Endodermal cell (in vitro differentiated cells): ENCODE results near the gene PDGFA. TPM values are rescaled to one million over a fixed set of nuclear protein-coding genes. Genes with fewer than 3 reads are reported as not detected.
A peak's percentile ranks its signal among the peaks of the same experiment; 100 is the strongest.

Experiments
- DNase-seq: peaks from one replicate; pipeline ENCODE4 v3.0.0-alpha.2; 2017
- H3K27ac ChIP-seq: 2 replicates; pipeline ENCODE4 v1.5.1; 2013; ENCODE audit warnings: mild to moderate bottlenecking, low read depth, low read length, moderate library complexity
- H3K27me3 ChIP-seq: 2 replicates; pipeline ENCODE4 v1.6.1; 2013; ENCODE audit warnings: mild to moderate bottlenecking, low read length, moderate library complexity; ENCODE audit not compliant: insufficient read depth, control insufficient read depth, poor library complexity, severe bottlenecking
- H3K36me3 ChIP-seq: 2 replicates; pipeline ENCODE4 v1.7.0; 2013; ENCODE audit warnings: mild to moderate bottlenecking, low read length, moderate library complexity; ENCODE audit not compliant: control insufficient read depth, insufficient read depth
- H3K4me1 ChIP-seq: one replicate; pipeline ENCODE4 v1.7.0; 2013; ENCODE audit warnings: low read length; ENCODE audit not compliant: control insufficient read depth, insufficient read depth
- H3K4me3 ChIP-seq: 2 replicates; pipeline ENCODE4 v1.5.1; 2013; ENCODE audit warnings: mild to moderate bottlenecking, low read length, moderate library complexity
- H3K9ac ChIP-seq: 2 replicates; pipeline ENCODE4 v1.6.1; 2013; ENCODE audit warnings: mild to moderate bottlenecking, low read length, moderate library complexity; ENCODE audit not compliant: poor library complexity, severe bottlenecking; ENCODE audit errors: extremely low read depth
- H3K9me3 ChIP-seq: 2 replicates; pipeline ENCODE4 v1.6.1; 2013; ENCODE audit warnings: mild to moderate bottlenecking, low read length, moderate library complexity; ENCODE audit not compliant: control insufficient read depth
- H3K27ac Mint-ChIP-seq: 2 replicates; pipeline ENCODE4 v1.8.0; 2020; ENCODE audit warnings: mixed read lengths
- H3K27me3 Mint-ChIP-seq: 2 replicates; pipeline ENCODE4 v1.8.0; 2021; ENCODE audit warnings: mild to moderate bottlenecking, mixed read lengths; ENCODE audit not compliant: insufficient read depth
- H3K36me3 Mint-ChIP-seq: 2 replicates; pipeline ENCODE4 v1.8.0; 2020; ENCODE audit warnings: low read depth, mixed read lengths
- H3K4me1 Mint-ChIP-seq: 2 replicates; pipeline ENCODE4 v1.8.0; 2020; ENCODE audit warnings: mixed read lengths
- H3K4me3 Mint-ChIP-seq: 2 replicates; pipeline ENCODE4 v1.8.0; 2020; ENCODE audit warnings: mild to moderate bottlenecking, moderate library complexity, mixed read lengths
- H3K9me3 Mint-ChIP-seq: 2 replicates; pipeline ENCODE4 v1.8.0; 2020; ENCODE audit warnings: mild to moderate bottlenecking, mixed read lengths
- WGBS, 2 experiments: methylation state at CpG; one replicate each; pipeline versions ENCODE4 v1.1.5 to v1.1.7; 2013; ENCODE audit warnings: missing lambda C conversion rate in 2 of 2, mixed read lengths in 1 of 2; ENCODE audit not compliant: insufficient coverage in 1 of 2, insufficient read length in 1 of 2; 5-methylcytosine and 5-hydroxymethylcytosine counted together
- total RNA-seq, 2 donors: library from RNA; stranded (reverse); fragmentation: NEBNext Ultra II Directional in 1 of 2; extraction: Animal tissue kit (Norgen Biotek cat#: 25700) in 1 of 2; gene quantifications; 2 replicates in 1 of 2; 3 replicates in 1 of 2; pipeline ENCODE4 v1.2.1, GENCODE V29; 2021
- TF ChIP-seq, protein P1 (sequence below): fragments of 200-600 bp; sonication (generic); conservative IDR thresholded peaks from 2 replicates; pipeline ENCODE4 v1.5.0; 2021; ENCODE audit warnings: antibody characterized with exemption, mild to moderate bottlenecking

PDGFA gene
- total RNA-seq, 2 donors from 2014 or later = 11.9 to 24.1 TPM

GRCh38 chr7:496528-497295 lies 22.9 kb downstream of the PDGFA start:
- Mint-ChIP-seq H3K36me3 (peaks cover 44% of the 10 kb centered on the region), H3K9me3 (no peaks in the 10 kb centered on the region), H3K4me3 (no peak overlapping the region), H3K4me1 (peaks cover 5% of the 10 kb centered on the region), H3K27ac (no peak overlapping the region), H3K27me3 (no peaks in the 10 kb centered on the region)
- no peaks in the 10 kb centered on the region for H3K27me3 ChIP-seq
- H3K9ac ChIP-seq = no peak overlapping the region
- no peaks in the 10 kb centered on the region for H3K9me3 ChIP-seq
- H3K27ac ChIP-seq = no peak overlapping the region
- no peak for DNase-seq
- 93 to 96% methylated on average over 15 to 24 of the region's 24 CpGs for WGBS, 2 experiments
- no peak overlapping the region for H3K4me3 ChIP-seq
- H3K4me1 ChIP-seq = peaks cover 3% of the 10 kb centered on the region
- TF ChIP-seq, protein P1, sequence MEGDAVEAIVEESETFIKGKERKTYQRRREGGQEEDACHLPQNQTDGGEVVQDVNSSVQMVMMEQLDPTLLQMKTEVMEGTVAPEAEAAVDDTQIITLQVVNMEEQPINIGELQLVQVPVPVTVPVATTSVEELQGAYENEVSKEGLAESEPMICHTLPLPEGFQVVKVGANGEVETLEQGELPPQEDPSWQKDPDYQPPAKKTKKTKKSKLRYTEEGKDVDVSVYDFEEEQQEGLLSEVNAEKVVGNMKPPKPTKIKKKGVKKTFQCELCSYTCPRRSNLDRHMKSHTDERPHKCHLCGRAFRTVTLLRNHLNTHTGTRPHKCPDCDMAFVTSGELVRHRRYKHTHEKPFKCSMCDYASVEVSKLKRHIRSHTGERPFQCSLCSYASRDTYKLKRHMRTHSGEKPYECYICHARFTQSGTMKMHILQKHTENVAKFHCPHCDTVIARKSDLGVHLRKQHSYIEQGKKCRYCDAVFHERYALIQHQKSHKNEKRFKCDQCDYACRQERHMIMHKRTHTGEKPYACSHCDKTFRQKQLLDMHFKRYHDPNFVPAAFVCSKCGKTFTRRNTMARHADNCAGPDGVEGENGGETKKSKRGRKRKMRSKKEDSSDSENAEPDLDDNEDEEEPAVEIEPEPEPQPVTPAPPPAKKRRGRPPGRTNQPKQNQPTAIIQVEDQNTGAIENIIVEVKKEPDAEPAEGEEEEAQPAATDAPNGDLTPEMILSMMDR = no peak
- H3K36me3 ChIP-seq = no peaks in the 10 kb centered on the region

- Histone ChIP-seq H3K4me3 (no peak overlapping the region), H3K4me1 (peaks cover 3% of the 10 kb centered on the region), H3K27ac (no peak overlapping the region), H3K9me3 (no peaks in the 10 kb centered on the region), H3K36me3 (no peaks in the 10 kb centered on the region), H3K27me3 (no peaks in the 10 kb centered on the region), H3K9ac (no peak overlapping the region)
- H3K4me3 Mint-ChIP-seq = no peak overlapping the region
- TF ChIP-seq, protein P1 = no peak
- peaks cover 35% of the 10 kb centered on the region for H3K36me3 Mint-ChIP-seq
- H3K27ac Mint-ChIP-seq = peak overlapping the region; percentile 52
- 90 to 92% methylated on average over 10 to 18 of the region's 18 CpGs for WGBS, 2 experiments
- no peaks in the 10 kb centered on the region for H3K27me3 Mint-ChIP-seq
- no peak for DNase-seq
- peaks cover 5% of the 10 kb centered on the region for H3K4me1 Mint-ChIP-seq
- no peaks in the 10 kb centered on the region for H3K9me3 Mint-ChIP-seq
These were observed 23.8 kb downstream of the PDGFA start for GRCh38 chr7:495761-496321.

DNA sequence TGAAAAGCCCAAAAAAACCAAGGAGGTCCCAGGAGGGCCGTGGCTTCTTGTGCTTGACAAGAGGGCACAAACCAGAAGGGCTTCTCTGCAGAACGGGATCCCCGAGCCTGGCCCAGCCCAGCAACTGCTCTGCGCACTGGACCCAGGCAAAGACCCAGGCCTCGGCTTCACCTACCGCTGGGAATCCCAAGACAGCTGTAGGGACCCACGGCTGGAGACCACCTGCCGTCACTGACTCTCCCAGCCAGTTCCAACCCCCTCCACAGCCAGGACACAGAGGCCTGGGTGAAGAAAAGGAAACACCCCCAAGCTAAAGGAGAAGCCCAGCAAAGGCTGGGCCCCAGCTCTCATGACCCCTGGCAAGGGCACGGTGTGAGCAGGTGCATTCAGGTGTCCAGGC lies 24.3 kb downstream of the PDGFA start:
- Histone ChIP-seq H3K4me3 (no peak overlapping the region), H3K9ac (no peak overlapping the region), H3K27ac (no peak overlapping the region), H3K4me1 (peaks cover 3% of the 10 kb centered on the region), H3K9me3 (no peaks in the 10 kb centered on the region), H3K27me3 (no peaks in the 10 kb centered on the region), H3K36me3 (no peaks in the 10 kb centered on the region)
- peak overlapping the region; percentile 52 for H3K27ac Mint-ChIP-seq
- peaks cover 5% of the 10 kb centered on the region for H3K4me1 Mint-ChIP-seq
- H3K9me3 Mint-ChIP-seq = no peaks in the 10 kb centered on the region
- WGBS, 2 experiments = 92 to 93% methylated on average over 2 to 9 of the region's 9 CpGs
- TF ChIP-seq, protein P1 = no peak
- H3K27me3 Mint-ChIP-seq = no peaks in the 10 kb centered on the region
- H3K36me3 Mint-ChIP-seq = peaks cover 32% of the 10 kb centered on the region
- no peak overlapping the region for H3K4me3 Mint-ChIP-seq
- no peak for DNase-seq
